NB4 (cell line): ENCODE measurements around the gene RABEPK.

Experiments used
- POLR2A ChIP-seq: IDR thresholded peaks from 2 replicates; pipeline ENCODE4 v1.6.1; 2011; ENCODE audit warnings: mild to moderate bottlenecking; ENCODE audit not compliant: insufficient read length; ENCODE audit errors: extremely low read depth
- TF ChIP-seq, protein P1 (sequence below): IDR thresholded peaks from one replicate; pipeline ENCODE4 v1.5.1; 2012; ENCODE audit warnings: low read depth, low read length

DNA sequence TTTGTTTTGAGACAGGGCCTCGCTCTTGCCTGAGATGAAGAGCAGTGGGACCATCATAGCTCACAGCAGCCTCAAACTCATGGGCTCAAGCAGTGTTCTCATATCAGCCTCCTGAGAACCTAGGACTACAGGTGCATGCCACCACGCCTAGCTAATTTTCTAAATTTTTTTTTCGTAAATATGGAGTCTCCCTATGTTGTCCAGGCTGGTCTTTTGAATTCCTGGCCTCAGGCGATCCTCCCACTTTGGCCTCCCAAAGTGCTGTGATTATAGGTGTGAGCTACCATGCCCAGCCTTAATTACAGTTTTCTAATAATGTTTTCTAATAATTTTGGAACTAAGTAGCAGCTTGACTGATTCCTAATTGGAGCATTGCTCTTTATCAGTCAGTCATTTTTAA is 76.4 kb downstream of the RABEPK start:
- TF ChIP-seq, protein P1, sequence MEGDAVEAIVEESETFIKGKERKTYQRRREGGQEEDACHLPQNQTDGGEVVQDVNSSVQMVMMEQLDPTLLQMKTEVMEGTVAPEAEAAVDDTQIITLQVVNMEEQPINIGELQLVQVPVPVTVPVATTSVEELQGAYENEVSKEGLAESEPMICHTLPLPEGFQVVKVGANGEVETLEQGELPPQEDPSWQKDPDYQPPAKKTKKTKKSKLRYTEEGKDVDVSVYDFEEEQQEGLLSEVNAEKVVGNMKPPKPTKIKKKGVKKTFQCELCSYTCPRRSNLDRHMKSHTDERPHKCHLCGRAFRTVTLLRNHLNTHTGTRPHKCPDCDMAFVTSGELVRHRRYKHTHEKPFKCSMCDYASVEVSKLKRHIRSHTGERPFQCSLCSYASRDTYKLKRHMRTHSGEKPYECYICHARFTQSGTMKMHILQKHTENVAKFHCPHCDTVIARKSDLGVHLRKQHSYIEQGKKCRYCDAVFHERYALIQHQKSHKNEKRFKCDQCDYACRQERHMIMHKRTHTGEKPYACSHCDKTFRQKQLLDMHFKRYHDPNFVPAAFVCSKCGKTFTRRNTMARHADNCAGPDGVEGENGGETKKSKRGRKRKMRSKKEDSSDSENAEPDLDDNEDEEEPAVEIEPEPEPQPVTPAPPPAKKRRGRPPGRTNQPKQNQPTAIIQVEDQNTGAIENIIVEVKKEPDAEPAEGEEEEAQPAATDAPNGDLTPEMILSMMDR = no peak
- no peak for TF ChIP-seq POLR2A
